Lung (tissue), 12 donors: ENCODE results near the gene PPP4C. TPM values are rescaled to one million over a fixed set of nuclear protein-coding genes. Genes with fewer than 3 reads are reported as not detected.

Experiments
- ATAC-seq: fragments of 200-7000 bp; cut with Tn5 transposase; one replicate; pipeline ENCODE4 v1.9.1; 2020; ENCODE audit warnings: moderate number of reproducible peaks; ENCODE audit not compliant: insufficient read depth, low FRiP score
- DNase-seq, 3 donors: peaks; one replicate each; pipeline ENCODE4 v3.0.0-alpha.2; 2013 to 2017
- H3K27ac ChIP-seq, 2 donors: one replicate each; pipeline ENCODE4 v1.5.1; 2013; ENCODE audit warnings: mild to moderate bottlenecking in 2 of 2, moderate library complexity in 2 of 2, control low read depth in 1 of 2, inconsistent platforms in 1 of 2, low read depth in 1 of 2, low read length in 1 of 2
- H3K27me3 ChIP-seq, 3 donors: one replicate each; pipeline ENCODE4 v1.5.1; 2013; ENCODE audit warnings: low read length in 2 of 3; ENCODE audit not compliant: control insufficient read depth in 3 of 3, insufficient read depth in 3 of 3
- H3K36me3 ChIP-seq, 4 donors: one replicate each; pipeline ENCODE4 v1.5.1; 2013; ENCODE audit warnings: low read length in 4 of 4, mild to moderate bottlenecking in 1 of 4, moderate library complexity in 1 of 4; ENCODE audit not compliant: control insufficient read depth in 4 of 4, insufficient read depth in 4 of 4
- H3K4me1 ChIP-seq, 5 donors: one replicate each; pipeline ENCODE4 v1.5.1; 2013; ENCODE audit warnings: low read length in 5 of 5, mild to moderate bottlenecking in 2 of 5, moderate library complexity in 1 of 5; ENCODE audit not compliant: control insufficient read depth in 5 of 5, insufficient read depth in 5 of 5
- H3K4me3 ChIP-seq: one replicate; pipeline ENCODE4 v1.5.1; 2013; ENCODE audit warnings: mild to moderate bottlenecking, control low read depth, moderate library complexity
- H3K9ac ChIP-seq, 2 donors: one replicate each; pipeline ENCODE4 v1.5.1; 2013; ENCODE audit warnings: low read length in 2 of 2, control low read depth in 1 of 2; ENCODE audit not compliant: insufficient read depth in 1 of 2
- H3K9me3 ChIP-seq, 4 donors: one replicate each; pipeline ENCODE4 v1.5.1; 2013; ENCODE audit warnings: low read length in 3 of 4, mild to moderate bottlenecking in 1 of 4, moderate library complexity in 1 of 4; ENCODE audit not compliant: control insufficient read depth in 4 of 4, insufficient read depth in 3 of 4
- CTCF ChIP-seq: IDR thresholded peaks from 2 replicates; pipeline ENCODE4 v1.5.1; 2012; ENCODE audit warnings: mild to moderate bottlenecking; ENCODE audit errors: control extremely low read depth, extremely low read depth
- WGBS, 2 donors: extraction: QIAGEN DNeasy Blood & Tissue Kit; methylation state at CpG; one replicate each; pipeline ENCODE4 v1.1.7; 2013; 5-methylcytosine and 5-hydroxymethylcytosine counted together
- polyA plus RNA-seq, 2 donors: library from polyadenylated mRNA; stranded (reverse); fragments of 200-250 nt; gene quantifications; one replicate each; pipeline ENCODE4 v1.2.1, GENCODE V29; 2013
- total RNA-seq, 2 donors: library from RNA; depleted of rRNA in 1 of 2; stranded (reverse); fragments of >200 nt in 1 of 2; gene quantifications; one replicate each; pipeline ENCODE4 v1.2.1, GENCODE V29; 2014 to 2021
- donor health status: control.
- donor health status: control.
- donor health status: Bipolar disorder and iron deficiency.
- donor health status: healthy.
- donor health status: DM: yes; HTN: yes; CAD: no.

The PPP4C gene
- total and polyA plus RNA-seq, 4 donors: 51.7 to 143 (median 102) TPM

DNA sequence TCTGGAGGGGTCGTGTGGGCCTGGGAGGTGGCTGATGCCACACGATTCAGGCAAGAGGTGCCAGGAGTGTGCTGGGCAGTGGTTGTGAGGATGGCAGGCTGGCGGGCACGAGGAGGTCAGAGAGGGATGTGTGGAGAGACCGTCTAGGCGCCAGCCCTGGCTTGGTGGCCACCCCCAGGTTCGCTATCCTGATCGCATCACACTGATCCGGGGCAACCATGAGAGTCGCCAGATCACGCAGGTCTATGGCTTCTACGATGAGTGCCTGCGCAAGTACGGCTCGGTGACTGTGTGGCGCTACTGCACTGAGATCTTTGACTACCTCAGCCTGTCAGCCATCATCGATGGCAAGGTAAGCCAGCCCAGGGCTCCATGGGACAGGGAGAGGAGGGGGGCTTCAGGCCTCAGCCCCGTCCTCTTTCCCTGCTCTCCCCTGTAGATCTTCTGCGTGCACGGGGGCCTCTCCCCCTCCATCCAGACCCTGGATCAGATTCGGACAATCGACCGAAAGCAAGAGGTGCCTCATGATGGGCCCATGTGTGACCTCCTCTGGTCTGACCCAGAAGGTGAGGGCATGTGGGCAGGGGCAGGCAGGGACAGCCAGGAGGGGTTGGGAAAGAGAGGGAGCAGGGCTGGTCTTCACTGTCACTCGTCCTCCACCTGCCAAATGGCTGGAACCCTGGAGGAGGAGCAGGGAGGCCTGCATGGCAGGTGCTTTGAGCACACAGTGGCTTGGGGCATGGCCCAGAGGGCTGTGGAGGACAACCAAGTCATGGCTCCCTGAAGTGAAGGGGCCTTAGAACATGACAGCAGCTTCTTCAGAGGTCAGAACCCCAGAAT lies 7.6 kb downstream of the PPP4C start:
- 94 to 95% methylated on average over 24 of the region's 24 CpGs for WGBS, 2 donors
- Histone ChIP-seq H3K4me1 (no peaks in the 10 kb centered on the region), H3K9ac (no peak overlapping the region), H3K27me3 (no peaks in the 10 kb centered on the region), H3K27ac (no peak overlapping the region), H3K36me3 (peaks cover 21 to 63% (median 38%) of the 10 kb centered on the region in 4 donors), H3K9me3 (no peaks in the 10 kb centered on the region), H3K4me3 (no peak overlapping the region)
- DNase-seq (no peak), ATAC-seq (no peak)
- TF ChIP-seq CTCF: no peak

GRCh38 chr16:30084096-30084815 lies 8.5 kb downstream of the PPP4C start:
- no peaks in the 10 kb centered on the region for H3K4me1 ChIP-seq
- H3K9ac ChIP-seq: no peak overlapping the region
- peaks cover 21 to 57% (median 38%) of the 10 kb centered on the region in 4 donors for H3K36me3 ChIP-seq
- ATAC-seq (peak; percentile 10), DNase-seq (no peak)
- TF ChIP-seq CTCF: no peak
- no peaks in the 10 kb centered on the region for H3K27me3 ChIP-seq
- peak overlapping the region in 1 of 2 donors; percentile 10 for H3K27ac ChIP-seq
- WGBS, 2 donors: 82 to 91% methylated on average over 18 of the region's 18 CpGs
- no peaks in the 10 kb centered on the region for H3K9me3 ChIP-seq
- no peak overlapping the region for H3K4me3 ChIP-seq

GRCh38 chr16:30084816-30085159 lies 9.0 kb downstream of the PPP4C start:
- 62 to 65% methylated on average over 17 of the region's 17 CpGs for WGBS, 2 donors
- no peak for ATAC-seq
- no peak overlapping the region for H3K4me3 ChIP-seq
- no peaks in the 10 kb centered on the region for H3K4me1 ChIP-seq
- no peak for TF ChIP-seq CTCF
- peaks cover 21 to 52% (median 36%) of the 10 kb centered on the region in 4 donors for H3K36me3 ChIP-seq
- no peak overlapping the region for H3K27ac ChIP-seq
- H3K9me3 ChIP-seq: no peaks in the 10 kb centered on the region
- no peaks in the 10 kb centered on the region for H3K27me3 ChIP-seq
- DNase-seq: no peak
- no peak overlapping the region for H3K9ac ChIP-seq
